PFSK-1 (cell line): ENCODE data around the gene SLPI.

Source experiments
- POLR2AphosphoS5 ChIP-seq: IDR thresholded peaks from 2 replicates; pipeline ENCODE4 v1.6.1; 2012; ENCODE audit warnings: low read depth, mild to moderate bottlenecking, control low read depth, low read length, moderate library complexity
- REST ChIP-seq, 2 experiments: IDR thresholded peaks; 2 replicates each; pipeline versions ENCODE4 v1.6.1 to v1.8.0; 2011 to 2012; ENCODE audit warnings: low read depth in 2 of 2, low read length in 2 of 2, control low read depth in 1 of 2, inconsistent platforms in 1 of 2, mild to moderate bottlenecking in 1 of 2, moderate library complexity in 1 of 2; ENCODE audit not compliant: insufficient read depth in 1 of 2
- SIN3A ChIP-seq: IDR thresholded peaks from 2 replicates; pipeline ENCODE4 v1.6.1; 2012; ENCODE audit warnings: mild to moderate bottlenecking, low read length, moderate library complexity, borderline replicate concordance; ENCODE audit not compliant: insufficient read depth
- TAF1 ChIP-seq: IDR thresholded peaks from 2 replicates; pipeline ENCODE4 v1.6.1; 2012; ENCODE audit warnings: low read length, control low read depth, borderline replicate concordance; ENCODE audit not compliant: insufficient read depth

DNA sequence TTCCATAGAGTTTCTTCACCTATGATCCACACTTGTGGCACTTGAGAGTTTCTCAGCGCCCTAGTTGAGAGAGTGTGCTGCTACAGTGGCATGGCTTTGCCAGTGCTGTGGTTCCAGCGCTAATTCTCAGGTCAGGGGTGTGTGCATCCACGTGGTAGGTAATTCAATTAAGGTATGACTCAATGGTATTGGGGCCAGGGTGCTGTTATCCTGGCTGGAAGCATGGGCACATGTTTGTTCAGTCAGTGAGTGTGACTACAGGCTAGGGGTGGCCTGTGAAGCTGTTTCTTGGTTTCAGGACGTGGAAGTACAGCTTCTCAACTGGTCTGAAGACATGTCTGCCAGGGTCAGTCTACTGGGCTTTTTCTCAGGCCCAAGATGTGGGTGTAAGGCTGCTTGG, 36.2 kb downstream of the SLPI start:
- no peak for TF ChIP-seq POLR2AphosphoS5
- TF ChIP-seq REST (IDR thresholded peaks at IDR 0.05; ENCODE audit: insufficient read depth in 1 of 2, low read depth in 2 of 2, low read length in 2 of 2), result no peak
- TF ChIP-seq SIN3A, result no peak
- no peak for TF ChIP-seq TAF1
